ENCODE data around the gene RNF187. TPM values are rescaled to one million over a fixed set of nuclear protein-coding genes. Genes with fewer than 3 reads are reported as not detected.

Gene RNF187
- total RNA-seq, 1 donor from 2014 or later, result 129 TPM

GRCh38 chr1:228471762-228472398, 15.3 kb upstream of the RNF187 start:
- no peak for TF ChIP-seq EZH2 (IDR thresholded peaks at IDR 0.05; ENCODE audit: insufficient read depth, low read length)
- peak; percentile 33 for TF ChIP-seq CTCF (IDR thresholded peaks at IDR 0.05; ENCODE audit: insufficient read depth, low read depth, low read length)
- no peaks in the 10 kb centered on the region for H3K36me3 ChIP-seq (ENCODE audit: insufficient read depth, low read length)
- H3K27ac Mint-ChIP-seq (ENCODE audit: unreplicated experiment), result no peak overlapping the region
- no peaks in the 10 kb centered on the region for H3K36me3 Mint-ChIP-seq (ENCODE audit: low read depth, unreplicated experiment)
- DNase-seq (ENCODE audit: low read depth) (no peak), FAIRE-seq (no peak)
- H4K20me1 ChIP-seq (ENCODE audit: insufficient read depth, low read length), result no peaks in the 10 kb centered on the region
- no peak overlapping the region for H3K9ac ChIP-seq (ENCODE audit: low read length)
- H3K4me3 Mint-ChIP-seq (ENCODE audit: unreplicated experiment), result no peak overlapping the region
- H3K4me2 ChIP-seq (ENCODE audit: low read length), result no peak overlapping the region
- H3K9me3 Mint-ChIP-seq (ENCODE audit: unreplicated experiment), result no peaks in the 10 kb centered on the region
- peaks cover 54% of the 10 kb centered on the region for H3K27me3 Mint-ChIP-seq (ENCODE audit: low read depth, unreplicated experiment)
- H3K4me1 Mint-ChIP-seq (ENCODE audit: low read depth, unreplicated experiment), result peaks cover 11% of the 10 kb centered on the region
- H3K27ac ChIP-seq (ENCODE audit: low read depth, low read length), result no peak overlapping the region
- H3K27me3 ChIP-seq (ENCODE audit: insufficient read depth, low read length), result peaks cover 34% of the 10 kb centered on the region
- no peaks in the 10 kb centered on the region for H3K9me3 ChIP-seq (ENCODE audit: insufficient read depth, low read depth, low read length)
- no peak overlapping the region for H3K4me3 ChIP-seq (ENCODE audit: insufficient read depth, low read depth, low read length)
- H3K4me1 ChIP-seq (ENCODE audit: insufficient read depth, low read length), result peaks cover 3% of the 10 kb centered on the region
- H2AFZ ChIP-seq (ENCODE audit: low read depth, low read length), result no peak overlapping the region
- H3K79me2 ChIP-seq (ENCODE audit: insufficient read depth, low read length), result no peaks in the 10 kb centered on the region

GRCh38 chr1:228472655-228473054, 14.5 kb upstream of the RNF187 start:
- no peaks in the 10 kb centered on the region for H4K20me1 ChIP-seq (ENCODE audit: insufficient read depth, low read length)
- H3K4me1 ChIP-seq (ENCODE audit: insufficient read depth, low read length), result peaks cover 3% of the 10 kb centered on the region
- peaks cover 26% of the 10 kb centered on the region for H3K27me3 ChIP-seq (ENCODE audit: insufficient read depth, low read length)
- H3K9me3 Mint-ChIP-seq (ENCODE audit: unreplicated experiment), result no peaks in the 10 kb centered on the region
- no peak for FAIRE-seq
- peaks cover 53% of the 10 kb centered on the region for H3K27me3 Mint-ChIP-seq (ENCODE audit: low read depth, unreplicated experiment)
- TF ChIP-seq EZH2 (IDR thresholded peaks at IDR 0.05; ENCODE audit: insufficient read depth, low read length) (no peak), CTCF (IDR thresholded peaks at IDR 0.05; ENCODE audit: insufficient read depth, low read depth, low read length) (no peak)
- no peaks in the 10 kb centered on the region for H3K36me3 ChIP-seq (ENCODE audit: insufficient read depth, low read length)
- H3K4me2 ChIP-seq (ENCODE audit: low read length), result peak overlapping the region; percentile 46
- peak; percentile 23 for DNase-seq (ENCODE audit: low read depth)
- H2AFZ ChIP-seq (ENCODE audit: low read depth, low read length), result no peak overlapping the region
- peak overlapping the region; percentile 27 for H3K27ac Mint-ChIP-seq (ENCODE audit: unreplicated experiment)
- H3K4me3 ChIP-seq (ENCODE audit: insufficient read depth, low read depth, low read length), result no peak overlapping the region
- H3K4me3 Mint-ChIP-seq (ENCODE audit: unreplicated experiment), result no peak overlapping the region
- no peaks in the 10 kb centered on the region for H3K36me3 Mint-ChIP-seq (ENCODE audit: low read depth, unreplicated experiment)
- no peak overlapping the region for H3K27ac ChIP-seq (ENCODE audit: low read depth, low read length)
- H3K4me1 Mint-ChIP-seq (ENCODE audit: low read depth, unreplicated experiment), result peaks cover 11% of the 10 kb centered on the region
- no peak overlapping the region for H3K9ac ChIP-seq (ENCODE audit: low read length)
- no peaks in the 10 kb centered on the region for H3K79me2 ChIP-seq (ENCODE audit: insufficient read depth, low read length)
- H3K9me3 ChIP-seq (ENCODE audit: insufficient read depth, low read depth, low read length), result no peaks in the 10 kb centered on the region

GRCh38 chr1:228474507-228474906, 12.7 kb upstream of the RNF187 start:
- FAIRE-seq, result no peak
- Histone ChIP-seq H3K79me2 (ENCODE audit: insufficient read depth, low read length) (no peaks in the 10 kb centered on the region), H3K4me3 (ENCODE audit: insufficient read depth, low read depth, low read length) (no peak overlapping the region), H3K27me3 (ENCODE audit: insufficient read depth, low read length) (peaks cover 13% of the 10 kb centered on the region), H3K27ac (ENCODE audit: low read depth, low read length) (no peak overlapping the region), H3K9ac (ENCODE audit: low read length) (no peak overlapping the region), H2AFZ (ENCODE audit: low read depth, low read length) (no peak overlapping the region), H3K4me1 (ENCODE audit: insufficient read depth, low read length) (peaks cover 3% of the 10 kb centered on the region), H3K36me3 (ENCODE audit: insufficient read depth, low read length) (no peaks in the 10 kb centered on the region), H3K9me3 (ENCODE audit: insufficient read depth, low read depth, low read length) (no peaks in the 10 kb centered on the region), H3K4me2 (ENCODE audit: low read length) (no peak overlapping the region), H4K20me1 (ENCODE audit: insufficient read depth, low read length) (no peaks in the 10 kb centered on the region)
- Mint-ChIP-seq H3K36me3 (ENCODE audit: low read depth, unreplicated experiment) (no peaks in the 10 kb centered on the region), H3K4me3 (ENCODE audit: unreplicated experiment) (no peak overlapping the region), H3K4me1 (ENCODE audit: low read depth, unreplicated experiment) (peaks cover 11% of the 10 kb centered on the region), H3K27me3 (ENCODE audit: low read depth, unreplicated experiment) (peaks cover 36% of the 10 kb centered on the region), H3K9me3 (ENCODE audit: unreplicated experiment) (no peaks in the 10 kb centered on the region), H3K27ac (ENCODE audit: unreplicated experiment) (no peak overlapping the region)
- no peak for DNase-seq (ENCODE audit: low read depth)
- TF ChIP-seq CTCF (IDR thresholded peaks at IDR 0.05; ENCODE audit: insufficient read depth, low read depth, low read length) (no peak), EZH2 (IDR thresholded peaks at IDR 0.05; ENCODE audit: insufficient read depth, low read length) (no peak)

Measured in astrocyte (in vitro differentiated cells and primary cell).